GM19438 (cell line): ENCODE results near the gene SGCD.
"Not testable (repeated sequence)": the region's sequence is repeated elsewhere in the genome, so short reads cannot be mapped to it uniquely, and the experiment has no call there.

Experiments
- ATAC-seq: cut with Tn5 transposase; IDR thresholded peaks from one replicate; pipeline ENCODE4 v1.9.1; 2021; ENCODE audit warnings: low read depth; ENCODE audit not compliant: unreplicated experiment

Gene SGCD

DNA sequence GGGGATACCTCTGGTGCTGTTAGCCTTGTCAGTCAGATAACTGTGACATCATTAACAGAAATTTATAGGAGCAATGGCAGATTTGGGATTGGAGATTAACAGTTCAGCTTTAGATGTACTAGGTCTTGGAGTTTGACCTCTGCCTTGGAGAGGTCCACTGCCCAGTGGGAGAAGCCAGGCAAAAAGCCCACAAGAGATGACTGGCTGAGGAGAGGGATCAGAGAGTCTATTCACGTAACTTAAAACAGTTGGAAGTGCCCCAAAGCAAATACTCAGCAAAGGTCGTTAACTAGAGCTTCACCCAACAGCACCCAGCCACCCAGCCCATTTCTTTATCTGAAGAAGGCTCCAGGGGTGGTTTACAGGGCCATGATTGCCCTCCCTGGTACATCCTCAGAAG is 290.5 kb downstream of the SGCD start:
- ATAC-seq = no peak

DNA sequence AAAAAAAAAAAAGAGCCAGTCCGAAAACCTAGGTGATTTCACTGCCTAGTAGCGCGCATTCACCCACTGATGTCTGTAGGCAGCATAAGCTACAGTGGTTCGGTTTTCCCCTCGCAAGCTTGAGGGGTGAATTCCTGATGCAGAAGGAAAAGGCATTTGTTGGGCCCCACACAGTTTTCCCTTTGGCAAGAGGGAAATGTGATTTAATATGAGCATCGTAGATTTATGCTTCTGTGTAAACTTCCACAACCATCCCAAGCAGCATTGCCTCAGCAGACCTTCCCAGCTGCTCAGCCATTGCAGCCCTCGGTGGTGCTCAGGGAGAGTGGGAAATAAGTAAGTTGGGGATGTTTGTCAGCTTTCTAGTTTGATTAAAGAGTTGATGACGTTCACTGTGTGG is 291.6 kb downstream of the SGCD start:
- no peak for ATAC-seq

DNA sequence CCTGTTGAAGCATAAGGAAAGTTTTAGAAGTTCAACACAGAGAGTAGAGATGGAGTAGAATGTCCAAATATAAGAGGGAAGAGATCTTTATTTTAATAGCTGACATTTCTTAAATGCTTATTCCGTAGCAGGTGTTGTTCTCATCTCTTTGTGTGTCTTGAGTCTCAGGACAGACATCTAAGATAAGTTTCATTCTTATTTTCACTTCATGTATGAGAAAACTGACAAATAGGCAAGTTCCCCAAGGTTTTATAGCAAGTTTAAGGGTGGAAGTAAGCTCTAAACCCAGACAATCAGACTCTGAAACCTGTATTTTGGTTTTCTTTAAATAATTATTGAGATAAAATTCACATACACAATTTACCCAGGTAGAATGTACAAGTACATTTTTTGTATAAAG is 294.8 kb downstream of the SGCD start:
- ATAC-seq = no peak

DNA sequence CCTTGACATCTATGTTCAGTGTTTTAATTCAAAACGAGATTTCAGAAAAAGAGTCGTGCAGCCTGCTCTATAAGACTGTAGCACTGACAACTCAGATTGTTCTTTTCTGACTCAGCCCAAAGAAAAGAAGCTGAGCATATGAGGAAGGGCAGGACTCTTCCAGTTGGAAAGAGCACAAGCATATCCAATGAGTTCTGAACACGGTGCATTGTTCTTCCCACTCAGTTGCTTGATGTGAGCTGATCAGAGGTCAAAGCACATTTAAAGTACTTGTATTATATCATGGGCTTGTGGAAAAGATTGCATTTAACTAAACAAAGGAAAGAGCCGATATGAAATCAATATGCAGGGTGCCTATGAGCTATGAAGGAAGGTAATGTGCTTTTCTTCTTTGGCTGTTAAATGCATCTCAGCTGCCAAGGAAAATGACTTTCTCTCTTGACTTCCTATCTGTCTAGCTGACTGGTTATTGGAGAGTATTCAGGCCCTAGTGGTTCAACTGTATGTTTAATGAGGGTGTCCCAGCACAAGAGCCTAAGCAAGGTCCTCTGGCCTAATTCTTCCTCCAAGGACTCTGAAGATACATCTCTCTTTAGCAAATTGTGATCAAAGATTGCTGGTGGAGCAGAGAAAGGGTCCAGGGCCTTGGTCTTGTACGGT is 296.5 kb downstream of the SGCD start:
- no peak for ATAC-seq

DNA sequence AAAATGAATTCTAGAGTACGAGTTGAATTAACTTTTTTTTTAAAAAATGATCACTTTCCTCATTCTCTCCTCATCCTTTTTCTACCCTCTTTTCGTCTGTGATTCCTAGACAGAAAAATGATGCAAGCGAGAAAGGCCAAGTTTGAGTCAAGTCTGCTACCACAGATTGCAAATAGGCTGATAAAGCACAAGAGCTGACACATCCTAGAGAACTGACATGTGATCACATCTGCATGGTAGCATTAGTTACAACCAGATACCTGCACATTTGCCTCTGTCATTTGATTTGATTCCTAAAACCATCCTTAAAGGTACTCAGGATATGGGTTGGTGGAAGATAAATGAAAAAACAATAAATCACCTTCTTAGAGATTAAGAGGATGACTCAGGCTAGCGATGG is 297.7 kb downstream of the SGCD start:
- no peak for ATAC-seq

DNA sequence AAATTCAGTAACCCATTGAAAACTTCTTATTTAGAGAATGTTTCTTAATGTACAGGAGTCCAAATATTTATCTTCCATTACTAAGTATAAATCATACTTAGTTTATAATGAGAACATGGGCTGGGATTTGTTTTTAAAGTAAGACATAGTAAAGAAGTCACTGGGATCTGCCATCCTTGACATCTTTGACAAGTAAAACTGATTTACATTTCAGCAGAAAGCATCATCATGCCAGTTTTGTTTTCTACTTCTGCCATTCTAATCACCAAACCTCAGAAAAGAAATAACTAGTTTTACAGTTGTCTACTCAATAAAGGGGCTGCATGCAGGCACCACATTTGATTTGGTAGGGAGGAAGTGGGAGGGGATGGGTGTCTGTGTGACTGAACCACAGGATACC is 301.5 kb downstream of the SGCD start:
- no peak for ATAC-seq

DNA sequence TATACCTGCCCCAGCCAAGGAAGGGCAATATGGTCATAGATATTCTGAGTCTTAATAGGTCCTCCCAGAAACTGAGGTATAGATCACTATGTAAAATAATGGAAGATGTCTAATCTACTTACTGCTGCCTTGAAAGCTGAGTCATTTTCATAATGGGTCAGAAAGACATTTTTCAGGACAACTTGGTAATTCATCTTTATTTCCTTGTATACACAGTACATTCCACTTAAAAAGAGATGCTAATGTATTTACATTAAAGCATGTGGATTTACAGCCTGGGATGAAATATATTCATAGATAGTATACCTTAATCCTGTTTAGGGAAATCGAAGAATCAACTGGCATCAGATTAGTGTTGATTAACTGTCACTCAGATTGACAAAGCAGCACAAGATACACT is 304.0 kb downstream of the SGCD start:
- no peak for ATAC-seq

DNA sequence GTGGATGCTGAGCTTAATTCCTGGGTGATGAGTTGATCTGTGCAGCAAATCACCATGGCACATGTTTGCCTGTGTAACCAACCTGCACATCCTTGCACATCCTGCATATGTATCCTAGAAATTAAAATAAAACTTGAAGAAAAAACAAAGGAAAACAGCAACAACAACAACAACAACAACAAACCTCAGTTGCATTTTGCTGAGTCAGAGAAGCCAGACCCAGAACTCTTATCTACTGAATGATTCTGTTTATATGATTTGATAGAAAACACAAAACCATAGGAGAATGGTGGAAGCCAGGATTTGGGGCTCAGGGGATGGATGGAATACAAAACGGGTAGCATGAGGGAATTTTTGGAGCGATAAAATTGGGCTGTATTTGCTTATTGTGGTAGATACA is 307.3 kb downstream of the SGCD start:
- no peak for ATAC-seq

DNA sequence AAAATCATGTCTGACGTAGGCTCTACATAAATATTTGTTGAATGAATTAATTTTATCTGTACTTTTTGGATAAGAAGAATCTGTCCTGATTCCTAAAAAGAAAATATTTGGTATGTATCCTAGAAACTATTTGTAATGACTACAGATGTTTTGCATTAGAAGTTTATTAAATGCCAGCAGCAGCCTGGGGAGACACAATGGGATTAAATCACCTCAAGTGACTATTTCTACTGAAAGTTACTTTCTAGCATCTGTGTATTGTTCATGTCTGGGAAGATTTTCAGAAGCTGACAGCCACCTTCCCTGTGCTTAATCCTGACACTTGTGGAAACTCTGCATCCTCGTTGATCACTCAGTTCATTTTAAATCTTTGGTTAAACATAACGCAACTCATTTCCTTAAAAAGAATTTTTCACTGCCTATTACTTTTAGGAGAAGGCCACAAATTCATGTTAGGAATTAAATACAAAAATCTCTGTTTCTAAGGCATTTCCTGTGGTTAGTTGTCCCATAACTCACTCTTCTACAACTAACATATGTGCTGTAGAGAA is 313.8 kb downstream of the SGCD start:
- ATAC-seq = no peak

DNA sequence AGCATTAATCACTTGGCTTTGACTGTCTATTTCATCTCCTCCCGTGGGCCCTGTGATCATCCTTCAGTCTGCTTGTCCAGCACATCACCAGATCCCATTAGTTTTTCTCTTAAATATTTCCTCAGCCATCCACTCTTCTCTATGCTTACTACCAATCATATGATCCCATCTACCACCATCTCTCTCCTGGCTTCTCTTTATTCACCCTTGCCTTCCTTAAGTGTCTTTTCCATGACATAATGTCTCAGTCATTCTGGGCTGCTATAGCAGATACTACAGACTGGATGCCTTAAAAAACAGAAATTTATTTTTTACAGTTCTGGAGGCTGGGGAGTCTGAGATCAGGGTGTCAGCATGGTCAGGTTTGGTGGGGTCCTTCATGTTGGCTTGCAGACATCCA is 314.7 kb downstream of the SGCD start:
- ATAC-seq = no peak

DNA sequence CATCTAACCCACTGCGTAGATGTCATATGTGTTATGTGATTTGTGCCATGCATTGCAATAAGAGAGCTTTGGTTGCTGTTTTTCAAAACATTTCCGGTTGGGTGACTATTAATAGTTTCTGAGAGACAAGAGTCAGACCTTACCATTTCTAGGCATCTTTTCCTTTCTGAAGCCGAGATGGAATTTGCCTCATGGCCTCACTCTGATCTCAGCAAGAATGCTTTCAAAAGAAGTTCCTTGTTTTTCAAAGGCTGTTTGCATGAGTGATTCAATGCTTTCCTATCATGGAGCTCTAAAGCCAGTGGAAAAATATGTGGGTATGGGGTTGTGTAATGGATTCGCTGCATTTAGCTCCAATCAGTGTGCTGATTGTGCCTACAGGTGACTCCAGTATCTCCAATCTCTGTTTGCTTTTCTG is 320.1 kb downstream of the SGCD start:
- no peak for ATAC-seq

DNA sequence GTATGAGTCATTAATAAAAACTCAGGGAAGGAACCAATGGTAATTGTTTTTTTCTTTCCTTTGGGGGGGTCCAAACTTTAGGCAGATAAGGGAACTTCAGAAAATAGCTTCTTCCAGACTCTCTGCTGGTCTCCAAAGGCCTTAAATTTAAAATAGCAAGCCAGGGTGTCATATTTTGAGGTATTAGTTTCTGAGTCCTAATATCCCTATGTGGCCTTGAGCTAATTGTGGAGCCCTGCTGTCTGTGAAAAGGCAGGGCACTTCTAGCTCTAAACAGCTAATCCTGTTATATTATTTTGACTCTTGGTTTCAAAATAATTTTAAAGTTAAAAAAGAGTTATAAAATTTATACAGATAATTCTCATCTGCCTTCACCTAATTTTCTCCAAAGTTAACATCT is 327.5 kb downstream of the SGCD start:
- no peak for ATAC-seq

DNA sequence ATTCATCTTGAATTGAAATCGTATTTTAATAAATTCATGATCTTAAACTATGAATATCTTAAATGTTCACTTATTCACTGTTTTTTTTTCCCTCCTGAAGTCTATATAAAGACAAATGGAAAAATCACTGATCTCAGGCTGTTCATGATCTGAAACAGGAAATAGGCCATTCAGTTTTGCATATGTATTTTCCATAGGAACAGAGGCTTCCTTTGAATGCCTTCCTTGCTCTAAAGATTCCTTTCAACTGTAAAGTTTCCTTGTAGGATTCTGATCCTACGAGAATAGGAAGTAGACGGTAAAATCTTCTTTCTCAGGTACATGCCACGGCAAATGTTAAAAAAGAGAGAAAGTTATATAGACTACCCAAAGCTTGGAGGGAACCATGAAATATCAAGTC is 328.8 kb downstream of the SGCD start:
- ATAC-seq = no peak

DNA sequence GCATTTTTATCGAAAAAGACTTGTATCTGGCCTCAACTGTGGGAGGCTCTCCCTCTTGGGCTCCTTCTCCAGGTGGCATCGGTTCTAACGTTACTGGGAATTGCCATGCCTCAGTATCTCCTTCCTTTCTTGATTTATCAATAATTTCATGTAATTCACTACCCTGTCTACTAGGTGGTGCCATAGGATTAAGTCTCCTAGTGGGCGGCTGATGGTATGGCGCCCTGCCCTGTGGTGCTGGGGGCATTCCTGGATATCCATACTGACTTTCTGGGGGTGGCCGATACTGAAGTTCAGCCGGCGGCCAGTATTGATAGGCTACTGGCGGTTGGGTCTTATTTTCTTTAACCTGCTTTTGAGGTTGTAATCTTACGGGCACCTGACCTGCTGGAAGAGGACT is 337.9 kb downstream of the SGCD start:
- not testable (repeated sequence) for ATAC-seq

DNA sequence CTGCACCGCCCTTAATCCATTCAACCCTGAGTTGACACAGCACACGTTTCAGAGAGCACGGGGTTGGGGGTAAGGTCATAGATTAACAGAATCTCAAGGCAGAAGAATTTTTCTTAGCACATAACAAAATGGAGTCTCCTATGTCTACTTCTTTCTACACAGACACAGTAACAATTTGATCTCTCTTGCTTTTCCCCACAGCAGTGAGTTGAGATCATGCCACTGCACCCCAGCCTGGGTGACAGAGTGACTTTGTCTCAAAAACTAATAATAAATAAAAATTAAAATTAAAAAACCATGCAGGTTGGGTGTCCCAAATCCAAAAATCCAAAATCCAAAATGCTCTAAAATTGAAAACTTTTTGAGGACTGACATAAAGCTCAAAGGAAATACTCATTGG is 339.7 kb downstream of the SGCD start:
- ATAC-seq = not testable (repeated sequence)

DNA sequence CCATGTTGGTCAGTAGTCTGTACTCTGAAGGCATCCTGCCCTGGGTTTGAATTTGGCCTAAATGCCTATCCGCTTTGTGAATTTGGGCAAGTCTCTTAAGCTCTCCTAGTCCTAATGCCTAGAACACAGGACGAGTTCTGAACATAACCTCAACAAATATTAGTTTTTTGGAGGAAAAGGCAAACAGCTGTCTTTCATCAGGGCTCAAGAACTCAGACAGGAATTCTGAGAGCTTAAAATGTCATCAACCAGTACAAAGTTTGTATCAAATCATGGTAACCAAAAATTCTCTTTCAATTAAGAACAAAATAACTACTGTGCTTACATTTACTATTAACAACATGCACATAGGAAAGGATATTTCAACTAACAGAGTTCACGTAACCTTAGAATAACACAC is 340.7 kb downstream of the SGCD start:
- ATAC-seq = no peak

DNA sequence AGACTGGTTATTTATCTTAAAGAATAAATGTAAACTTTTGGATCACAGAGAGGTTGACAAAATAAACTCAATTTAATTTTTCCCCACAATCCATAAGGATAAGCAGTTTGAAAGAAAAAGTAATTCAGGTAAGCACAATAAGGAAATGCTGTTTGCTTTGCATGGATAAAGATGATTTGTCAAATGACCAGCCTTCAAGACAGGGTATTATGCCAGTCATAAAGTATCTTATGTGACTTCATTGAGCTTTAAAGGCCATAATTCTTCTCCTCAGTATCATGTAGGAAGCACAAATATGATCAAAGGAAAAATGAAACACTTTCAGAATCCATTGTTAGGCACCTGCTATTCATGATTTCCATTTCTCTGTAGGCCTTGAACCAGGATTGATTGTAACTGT is 342.5 kb downstream of the SGCD start:
- no peak for ATAC-seq

DNA sequence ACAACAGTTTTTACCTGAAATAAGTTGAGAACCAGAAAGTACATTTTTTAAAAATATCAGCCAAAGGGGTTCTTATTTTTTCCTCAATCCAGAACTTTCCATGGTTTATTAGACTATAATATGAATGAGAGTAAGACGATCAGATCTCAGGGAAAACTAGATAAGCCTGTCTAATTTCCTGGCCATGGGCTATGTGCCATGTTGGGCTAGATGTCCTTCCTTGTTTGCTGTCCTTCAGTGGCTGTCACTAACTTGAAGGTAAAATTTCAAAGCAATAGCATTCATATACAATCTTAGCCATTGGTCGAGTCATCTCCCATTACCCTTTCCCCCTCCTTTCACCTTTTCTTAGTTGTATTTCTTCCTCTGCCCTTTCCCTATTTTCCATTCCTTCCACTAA is 343.7 kb downstream of the SGCD start:
- no peak for ATAC-seq

DNA sequence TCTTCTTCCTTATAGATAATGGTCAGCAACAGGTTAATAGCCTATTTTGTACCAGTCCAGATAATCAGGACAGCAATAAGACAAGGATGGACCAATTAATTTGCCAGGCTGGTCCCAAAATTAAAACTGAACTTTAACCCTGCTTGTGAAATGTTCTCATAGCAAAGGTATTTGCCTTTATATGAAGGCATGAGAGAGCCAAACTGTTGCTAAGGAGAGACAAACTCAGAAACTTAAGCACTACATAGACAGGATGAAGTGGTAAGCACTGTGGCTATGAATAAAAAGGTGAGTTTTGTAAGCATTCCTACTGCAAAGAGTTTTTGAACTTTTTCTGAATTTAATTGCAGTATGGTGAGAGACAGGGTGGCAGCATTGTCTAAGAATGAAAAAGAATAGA is 348.4 kb downstream of the SGCD start:
- ATAC-seq = no peak

DNA sequence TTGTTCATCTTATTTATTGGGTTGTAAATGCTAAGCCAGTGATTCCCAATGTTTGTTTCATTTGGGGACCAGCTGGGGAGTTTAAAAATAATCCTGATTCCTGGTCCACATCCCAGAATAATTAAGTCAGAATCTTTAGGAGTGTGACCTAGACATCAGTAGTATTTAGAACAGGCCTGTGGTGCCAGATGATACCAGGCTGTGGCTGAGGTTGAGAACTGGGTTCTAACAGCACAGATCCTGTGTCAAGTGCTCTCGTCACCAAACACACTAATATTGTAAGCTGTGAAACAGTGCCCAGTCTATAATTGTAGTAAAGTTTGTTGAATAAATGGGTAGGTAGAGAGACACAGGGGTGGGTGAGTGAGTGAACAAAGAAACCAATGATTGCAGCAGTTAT is 351.0 kb downstream of the SGCD start:
- ATAC-seq = no peak

DNA sequence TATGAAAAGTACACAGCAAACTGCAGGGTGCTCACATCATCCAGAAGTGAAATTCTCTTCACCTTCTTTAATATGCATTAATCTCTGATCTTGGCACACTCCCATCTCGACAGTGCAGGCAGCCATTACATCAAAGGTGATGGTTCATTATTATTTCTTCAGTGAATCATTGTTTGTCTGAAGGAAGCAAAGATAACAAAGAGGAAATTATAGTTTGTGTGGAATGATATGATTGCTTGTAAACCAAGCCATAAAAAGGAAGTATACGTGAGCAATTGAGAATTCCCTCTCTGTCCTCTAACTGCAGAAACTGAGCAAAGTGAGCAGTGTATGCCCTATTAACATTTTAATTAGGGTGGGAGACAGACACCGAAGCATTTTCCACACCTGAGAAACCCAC is 351.5 kb downstream of the SGCD start:
- no peak for ATAC-seq

DNA sequence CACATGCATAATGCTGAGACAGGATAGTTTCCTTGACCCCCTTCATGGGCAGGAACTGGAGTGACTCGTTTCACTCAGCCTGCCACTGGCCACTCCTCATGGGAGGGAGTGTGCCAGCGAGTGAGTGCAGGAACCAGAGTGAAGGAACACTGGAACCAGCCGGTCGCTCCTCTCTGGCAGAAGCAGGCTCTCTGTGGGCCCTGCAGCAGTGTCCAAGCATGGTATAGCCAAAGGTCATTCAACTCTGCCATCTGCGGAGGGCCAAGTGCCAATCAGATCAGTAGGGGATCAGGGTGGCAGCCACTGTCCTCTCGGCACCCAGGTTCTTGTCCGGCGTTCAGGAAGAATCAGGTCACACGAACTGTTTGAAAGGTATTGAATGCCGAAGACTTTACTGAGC is 353.9 kb downstream of the SGCD start:
- no peak for ATAC-seq

DNA sequence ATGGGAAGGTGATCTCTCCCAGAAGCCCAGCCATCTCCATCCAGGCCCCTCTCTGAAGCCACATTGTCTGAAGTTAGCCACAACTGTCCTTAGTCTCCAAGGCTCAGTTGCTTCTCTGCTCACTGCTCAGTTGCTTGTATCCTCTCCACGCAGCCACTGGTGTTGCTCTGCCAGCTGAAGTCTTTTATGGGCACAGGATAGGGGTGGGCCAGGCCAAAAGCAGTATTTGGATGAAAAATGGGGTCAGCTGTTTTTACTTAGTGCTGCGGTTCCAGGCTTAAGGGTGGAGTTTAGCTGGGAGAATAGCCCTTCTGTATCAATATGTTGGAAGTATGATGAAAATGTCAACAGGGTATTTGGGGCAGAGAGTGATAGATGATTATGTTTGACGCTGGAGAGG is 354.3 kb downstream of the SGCD start:
- no peak for ATAC-seq
